Caco-2 (cell line): ENCODE results near the gene CDH7. TPM values are rescaled to one million over a fixed set of nuclear protein-coding genes. Genes with fewer than 3 reads are reported as not detected.
A peak's percentile ranks its signal among the peaks of the same experiment; 100 is the strongest.

Source experiments
- BruUV-seq: library from RNA; stranded (reverse); fragments of 400-500 nt; replicated peaks from 2 replicates; lab custom pipeline; 2021; lab: Mats Ljungman, UMichigan
- CTCF ChIA-PET: fragments of 300-600 bp; sonication (Branson Sonifier 250); formaldehyde crosslinking; loops from one replicate; lab custom pipeline; 2022; ENCODE audit warnings: antibody characterized with exemption; lab: Charles Lee
- POLR2A ChIA-PET: fragments of 300-600 bp; sonication (Branson Sonifier 250); formaldehyde crosslinking; loops from one replicate; lab custom pipeline; 2022; ENCODE audit warnings: antibody characterized with exemption; lab: Charles Lee
- DNase-seq, 2 experiments: peaks; one replicate each; pipeline versions ENCODE4 v3.0.0 to v3.0.0-alpha.2; 2020 to 2022
- H3K27me3 ChIP-seq: replicated peaks from 2 replicates; pipeline ENCODE4 v1.6.0; 2011; ENCODE audit warnings: low read length; ENCODE audit not compliant: control insufficient read depth, insufficient read depth
- H3K36me3 ChIP-seq: 2 replicates; pipeline ENCODE4 v1.5.1; 2011; ENCODE audit warnings: low read length; ENCODE audit not compliant: control insufficient read depth, insufficient read depth
- H3K4me1 ChIP-seq: fragments of 250-450 bp; sonication (Bioruptor Pico); 2 replicates; pipeline ENCODE4 v1.5.1; 2020; ENCODE audit warnings: mild to moderate bottlenecking
- H3K4me3 ChIP-seq: 2 replicates; pipeline ENCODE4 v1.5.1; 2011; ENCODE audit warnings: low read depth, mild to moderate bottlenecking, control low read depth, low read length
- H3K9me3 ChIP-seq: fragments of 250-450 bp; sonication (Bioruptor Pico); 2 replicates; pipeline ENCODE4 v1.5.1; 2020; ENCODE audit warnings: mild to moderate bottlenecking, moderate library complexity
- H3K27ac Mint-ChIP-seq: one replicate; pipeline ENCODE4 v1.8.0; 2022; ENCODE audit warnings: mixed read lengths; ENCODE audit not compliant: unreplicated experiment
- H3K27me3 Mint-ChIP-seq: one replicate; pipeline ENCODE4 v1.8.0; 2022; ENCODE audit warnings: mixed read lengths; ENCODE audit not compliant: insufficient read depth, unreplicated experiment
- H3K36me3 Mint-ChIP-seq: one replicate; pipeline ENCODE4 v1.8.0; 2022; ENCODE audit warnings: mild to moderate bottlenecking, mixed read lengths; ENCODE audit not compliant: insufficient read depth, unreplicated experiment
- H3K4me1 Mint-ChIP-seq: one replicate; pipeline ENCODE4 v1.8.0; 2022; ENCODE audit warnings: low read depth, mixed read lengths; ENCODE audit not compliant: unreplicated experiment
- H3K4me3 Mint-ChIP-seq: one replicate; pipeline ENCODE4 v1.8.0; 2022; ENCODE audit warnings: mild to moderate bottlenecking, moderate library complexity, mixed read lengths; ENCODE audit not compliant: unreplicated experiment
- H3K9me3 Mint-ChIP-seq: one replicate; pipeline ENCODE4 v1.8.0; 2022; ENCODE audit warnings: mixed read lengths; ENCODE audit not compliant: unreplicated experiment
- CTCF ChIP-seq, 2 experiments: fragments of 200-600 bp in 1 of 2; IDR thresholded peaks; 1 replicate in 1 of 2; 2 replicates in 1 of 2; pipeline versions ENCODE4 v1.5.1 to v1.8.0; 2011 to 2022; ENCODE audit warnings: antibody characterized with exemption in 1 of 2, control low read depth in 1 of 2, inconsistent platforms in 1 of 2, low read depth in 1 of 2, low read length in 1 of 2, mild to moderate bottlenecking in 1 of 2, moderate library complexity in 1 of 2; ENCODE audit not compliant: insufficient read depth in 1 of 2, severe bottlenecking in 1 of 2, unreplicated experiment in 1 of 2
- intact Hi-C: fragments of 100-400 bp; cut with micrococcal nuclease; formaldehyde crosslinking; loops from one replicate; pipeline ENCODE4 v1.10.0; 2022; ENCODE audit not compliant: unreplicated experiment
- total RNA-seq: library from RNA; stranded (reverse); gene quantifications from 2 replicates; pipeline ENCODE4 v1.2.3, GENCODE V29; 2022

Gene CDH7
- total RNA-seq, 1 experiment from 2014 or later = 0.16 TPM

- Histone ChIP-seq H3K4me3 (no peak overlapping the region), H3K36me3 (no peaks in the 10 kb centered on the region), H3K9me3 (no peaks in the 10 kb centered on the region), H3K4me1 (0 out of 2 replicates have a peak, but pooled peaks cover 2% of the 10 kb centered on the region), H3K27me3 (no peaks in the 10 kb centered on the region)
- H3K9me3 Mint-ChIP-seq = no peaks in the 10 kb centered on the region
- intact Hi-C loops = no loop called here
- no TSS peak for BruUV-seq
- POLR2A ChIA-PET = no interaction called here
- no peaks in the 10 kb centered on the region for H3K36me3 Mint-ChIP-seq
- TF ChIP-seq CTCF (IDR thresholded peaks at IDR 0.05; ENCODE audit: insufficient read depth in 1 of 2, low read depth in 1 of 2, low read length in 1 of 2, severe bottlenecking in 1 of 2, unreplicated experiment in 1 of 2) = no peak
- H3K4me3 Mint-ChIP-seq = no peak overlapping the region
- H3K27me3 Mint-ChIP-seq = no peaks in the 10 kb centered on the region
- CTCF ChIA-PET = no interaction called here
- H3K27ac Mint-ChIP-seq = no peak overlapping the region
- no peaks in the 10 kb centered on the region for H3K4me1 Mint-ChIP-seq
- DNase-seq = no peak
Observed at GRCh38 chr18:65901522-65901921, 150.7 kb downstream of the CDH7 start.

- CTCF ChIA-PET = no interaction called here
- Histone ChIP-seq H3K36me3 (no peaks in the 10 kb centered on the region), H3K9me3 (no peaks in the 10 kb centered on the region), H3K27me3 (no peaks in the 10 kb centered on the region), H3K4me1 (peaks cover 11% of the 10 kb centered on the region; the same call in 1 of the 2 replicates), H3K4me3 (no peak overlapping the region)
- H3K9me3 Mint-ChIP-seq = no peaks in the 10 kb centered on the region
- TF ChIP-seq CTCF (IDR thresholded peaks at IDR 0.05; ENCODE audit: insufficient read depth in 1 of 2, low read depth in 1 of 2, low read length in 1 of 2, severe bottlenecking in 1 of 2, unreplicated experiment in 1 of 2) = no peak
- no peaks in the 10 kb centered on the region for H3K36me3 Mint-ChIP-seq
- POLR2A ChIA-PET = no interaction called here
- no peak overlapping the region for H3K27ac Mint-ChIP-seq
- intact Hi-C loops = loop anchor here (1.0 to 2.0 kb wide), 2 partner anchors 30 to 47 kb away; no protein-coding TSS in a partner anchor
- no peak overlapping the region for H3K4me3 Mint-ChIP-seq
- peaks cover 6% of the 10 kb centered on the region for H3K4me1 Mint-ChIP-seq
- BruUV-seq = no TSS peak
- no peaks in the 10 kb centered on the region for H3K27me3 Mint-ChIP-seq
- peak; percentile 60 to 71 for DNase-seq
Observed at GRCh38 chr18:65906621-65907034, 155.8 kb downstream of the CDH7 start.

GRCh38 chr18:65907281-65907680 is 156.5 kb downstream of the CDH7 start:
- no peak for TF ChIP-seq CTCF (IDR thresholded peaks at IDR 0.05; ENCODE audit: insufficient read depth in 1 of 2, low read depth in 1 of 2, low read length in 1 of 2, severe bottlenecking in 1 of 2, unreplicated experiment in 1 of 2)
- POLR2A ChIA-PET = no interaction called here

More at GRCh38 chr18:65907281-65907680, 156.5 kb downstream of the CDH7 start:
- no TSS peak for BruUV-seq
- no peaks in the 10 kb centered on the region for H3K9me3 Mint-ChIP-seq
- Histone ChIP-seq H3K4me3 (no peak overlapping the region), H3K27me3 (no peaks in the 10 kb centered on the region), H3K9me3 (no peaks in the 10 kb centered on the region), H3K4me1 (peaks cover 11% of the 10 kb centered on the region; the same call in 1 of the 2 replicates), H3K36me3 (no peaks in the 10 kb centered on the region)
- H3K4me1 Mint-ChIP-seq = peaks cover 6% of the 10 kb centered on the region
- intact Hi-C loops = loop anchor here (2.0 kb wide), 1 partner anchor 30 kb away; no protein-coding TSS in a partner anchor
- H3K36me3 Mint-ChIP-seq = no peaks in the 10 kb centered on the region
- CTCF ChIA-PET = no interaction called here
- no peaks in the 10 kb centered on the region for H3K27me3 Mint-ChIP-seq
- H3K27ac Mint-ChIP-seq = no peak overlapping the region
- no peak for DNase-seq
- no peak overlapping the region for H3K4me3 Mint-ChIP-seq
